Testis (tissue), 2 donors: Measurements from ENCODE around the gene WLS.

ENCODE experiments used
- CTCF ChIP-seq, 3 experiments: fragments of 450-650 bp in 2 of 3; fragments of 200-600 bp in 1 of 3; sonication (generic) in 1 of 3; IDR thresholded peaks; one replicate each; pipeline ENCODE4 v1.5.1; 2016 to 2019; ENCODE audit warnings: antibody characterized with exemption in 3 of 3, mild to moderate bottlenecking in 2 of 3, moderate library complexity in 1 of 3
- POLR2A ChIP-seq: fragments of 450-650 bp; IDR thresholded peaks from one replicate; pipeline ENCODE4 v1.6.1; 2017; ENCODE audit warnings: antibody characterized with exemption, mild to moderate bottlenecking, moderate library complexity

DNA sequence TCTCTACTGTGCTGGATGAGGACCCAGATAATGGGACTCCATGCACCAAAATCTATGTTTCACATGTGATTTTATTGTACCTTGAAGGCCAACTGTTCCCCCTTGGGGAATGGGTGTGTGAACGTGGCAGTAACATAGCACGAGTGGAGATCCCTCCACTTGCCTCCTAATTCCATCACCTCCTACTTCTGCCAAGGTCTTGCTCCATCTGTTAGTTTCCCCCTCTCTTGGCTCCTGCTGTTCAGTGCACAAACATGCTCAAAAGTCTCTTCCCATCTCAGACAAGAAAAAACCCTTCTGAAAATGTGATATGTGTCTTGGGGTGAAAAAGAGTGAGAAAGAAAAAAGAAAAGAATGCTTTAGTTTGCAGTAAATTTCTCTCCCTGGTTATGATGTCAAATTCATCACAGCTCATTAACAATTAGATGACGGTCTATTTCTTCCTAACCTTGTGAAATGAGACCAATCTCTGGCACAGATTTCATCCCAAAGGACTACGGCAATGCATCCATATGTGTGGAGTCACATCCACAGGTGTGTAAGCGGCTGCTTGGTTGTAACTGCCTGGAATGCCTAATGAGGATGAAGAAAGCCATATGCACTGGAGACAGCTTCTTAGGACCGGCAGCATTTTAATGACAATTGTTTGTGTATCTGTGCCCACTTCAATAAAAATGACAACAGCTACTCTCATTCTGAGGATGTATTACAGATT is 102.6 kb downstream of the WLS start:
- TF ChIP-seq CTCF (IDR thresholded peaks at IDR 0.05) (no peak), POLR2A (no peak)
